ENCODE data around the gene POPDC2.
"Not testable (repeated sequence)": the region's sequence is repeated elsewhere in the genome, so short reads cannot be mapped to it uniquely, and the experiment has no call there.

The POPDC2 gene

DNA sequence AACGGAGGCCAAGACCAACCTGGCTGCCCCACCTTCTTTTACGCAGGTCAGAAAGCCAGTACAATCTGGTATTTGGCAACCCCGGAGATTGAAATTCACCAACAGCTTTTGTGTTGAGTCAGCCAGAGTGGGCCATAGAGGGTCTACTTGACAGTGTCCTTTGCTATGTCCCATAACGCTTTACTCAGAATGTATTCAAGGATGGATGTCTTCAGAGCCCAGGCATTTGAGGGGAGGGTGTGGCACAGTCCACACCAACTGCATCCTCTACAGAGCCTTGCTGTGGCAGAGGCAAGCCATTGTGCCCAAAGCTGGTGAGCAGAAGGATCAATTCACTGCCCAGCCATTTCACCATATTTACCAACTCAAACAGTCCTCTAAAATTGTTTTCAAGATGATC, 44.3 kb downstream of the POPDC2 start:
- DNase-seq: no peak

- DNase-seq: no peak
Observed at GRCh38 chr3:119613872-119614271, 46.5 kb downstream of the POPDC2 start.

DNA sequence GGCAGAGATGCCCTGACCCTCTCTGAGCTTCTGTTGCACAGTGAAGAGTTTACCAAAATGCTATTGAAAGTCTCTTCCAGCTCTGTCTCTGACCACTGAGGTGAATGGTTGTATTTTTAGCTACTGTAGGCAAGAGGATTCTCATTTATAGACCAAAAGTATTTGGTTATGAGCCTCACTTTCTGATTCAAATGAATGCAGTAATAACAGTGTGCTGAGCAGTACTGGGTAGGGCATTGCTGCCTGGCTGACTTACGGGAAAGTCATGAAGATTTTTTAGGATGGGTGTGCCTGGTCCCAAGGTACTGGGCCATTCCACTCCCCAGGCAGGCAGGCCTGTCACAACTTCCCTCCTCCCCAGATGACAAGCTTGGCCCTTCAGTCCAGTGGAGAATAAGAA, 47.2 kb downstream of the POPDC2 start:
- DNase-seq: no peak

DNA sequence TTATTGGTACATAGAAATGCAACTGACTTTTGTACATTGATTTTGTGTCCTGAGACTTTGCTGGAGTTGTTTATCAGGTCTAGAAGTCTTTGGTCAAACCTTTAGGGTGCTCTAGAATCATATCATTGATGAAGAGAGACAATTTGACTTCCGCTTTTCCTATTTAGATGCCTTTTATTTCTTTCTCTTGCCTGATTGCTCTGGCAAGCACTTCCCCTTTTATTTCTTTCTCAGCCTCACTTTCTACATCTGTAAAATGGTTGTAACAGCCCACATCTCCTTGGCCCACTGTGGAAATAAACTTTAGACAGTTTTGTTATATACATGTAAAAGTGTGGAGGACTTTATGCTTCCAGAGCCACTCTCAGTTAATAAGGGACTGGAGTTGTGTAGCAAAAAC, 48.7 kb downstream of the POPDC2 start:
- DNase-seq: no peak

- no peak for DNase-seq
Observed at GRCh38 chr3:119609301-119609700, 51.1 kb downstream of the POPDC2 start.

GRCh38 chr3:119608405-119609000, 51.9 kb downstream of the POPDC2 start:
- no peak for DNase-seq

DNA sequence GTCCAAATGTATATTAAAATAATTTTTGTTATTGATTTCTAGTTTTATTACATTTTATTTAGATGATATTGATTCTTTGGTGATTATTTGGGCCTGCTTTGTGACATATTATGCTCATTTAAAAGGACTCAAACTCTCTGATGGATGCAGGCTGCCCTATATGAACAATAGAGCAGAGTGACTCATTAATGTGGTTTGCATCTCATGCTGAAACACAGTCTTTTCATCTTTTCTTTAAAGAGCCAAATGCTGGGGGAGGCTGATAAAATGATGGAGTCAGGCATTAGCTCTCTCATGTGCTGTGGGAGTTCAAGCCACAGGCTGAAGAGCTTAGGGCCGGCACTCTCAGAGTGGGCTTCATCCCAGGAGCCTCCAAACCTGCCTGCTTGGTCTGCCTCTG, 55.5 kb downstream of the POPDC2 start:
- DNase-seq: no peak

GRCh38 chr3:119602676-119603075, 57.7 kb downstream of the POPDC2 start:
- DNase-seq: no peak

- DNase-seq: no peak
Observed at GRCh38 chr3:119601154-119601553, 59.2 kb downstream of the POPDC2 start.

DNA sequence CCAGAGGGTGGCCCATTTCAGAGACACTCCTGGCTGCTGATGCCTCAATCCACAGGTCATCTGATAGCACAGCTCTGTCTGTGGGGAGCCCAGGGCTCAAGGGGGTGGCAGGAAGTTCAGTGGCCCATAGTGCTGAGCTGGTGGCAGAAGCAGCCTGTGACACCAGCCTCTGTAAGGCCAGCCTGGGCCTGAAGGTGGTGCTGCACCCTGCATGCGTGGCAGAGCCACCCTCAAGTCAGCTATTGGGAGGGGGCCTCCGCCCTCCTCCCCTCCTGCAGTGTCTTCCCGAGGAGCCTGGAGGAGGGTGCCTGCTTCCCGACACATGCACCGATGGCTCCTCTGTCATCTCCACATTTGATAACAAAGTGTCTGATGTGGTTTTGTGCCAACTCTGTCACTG, 59.7 kb downstream of the POPDC2 start:
- DNase-seq: no peak

- no peak for DNase-seq
Observed at GRCh38 chr3:119599558-119600174, 60.7 kb downstream of the POPDC2 start.

GRCh38 chr3:119598410-119599098, 61.8 kb downstream of the POPDC2 start:
- no peak for DNase-seq

GRCh38 chr3:119597548-119598288, 62.7 kb downstream of the POPDC2 start, which contains the start of gene PLA1A:
PLA1A (plus strand) TSS chr3:119597885; CDS start chr3:119597914, 29 bp downstream.
- DNase-seq: no peak

- no peak for DNase-seq
Observed at GRCh38 chr3:119596398-119596797, 64.0 kb downstream of the POPDC2 start.

- peak in 9 of 56 donors; percentile 2 to 29 (median 7) for DNase-seq
Observed at GRCh38 chr3:119595639-119596334, 64.6 kb downstream of the POPDC2 start.

GRCh38 chr3:119594929-119595328, 65.5 kb downstream of the POPDC2 start:
- DNase-seq: not testable (repeated sequence)

GRCh38 chr3:119594066-119594465, 66.3 kb downstream of the POPDC2 start:
- no peak for DNase-seq

GRCh38 chr3:119592861-119593260, 67.5 kb downstream of the POPDC2 start:
- no peak for DNase-seq
